HUES48 (cell line): ENCODE measurements around the gene CCDC91.

Experiments used
- H3K27ac ChIP-seq: one replicate; pipeline ENCODE4 v1.7.0; 2013; ENCODE audit warnings: low read depth, low read length, inconsistent platforms
- H3K27me3 ChIP-seq: 2 replicates; pipeline ENCODE4 v1.6.1; 2013; ENCODE audit warnings: mild to moderate bottlenecking, low read length; ENCODE audit not compliant: control insufficient read depth, insufficient read depth
- H3K36me3 ChIP-seq: 2 replicates; pipeline ENCODE4 v1.6.1; 2013; ENCODE audit warnings: low read length; ENCODE audit not compliant: control insufficient read depth, insufficient read depth
- H3K4me1 ChIP-seq: 2 replicates; pipeline ENCODE4 v1.6.1; 2013; ENCODE audit warnings: mild to moderate bottlenecking, low read length; ENCODE audit not compliant: control insufficient read depth, insufficient read depth
- H3K4me3 ChIP-seq: 2 replicates; pipeline ENCODE4 v1.5.1; 2013; ENCODE audit warnings: mild to moderate bottlenecking, low read depth, low read length
- H3K9ac ChIP-seq: 2 replicates; pipeline ENCODE4 v1.6.1; 2013; ENCODE audit warnings: mild to moderate bottlenecking, low read depth, low read length, moderate library complexity
- H3K9me3 ChIP-seq: 2 replicates; pipeline ENCODE4 v1.6.1; 2013; ENCODE audit warnings: low read length; ENCODE audit not compliant: control insufficient read depth, insufficient read depth

The CCDC91 gene

GRCh38 chr12:28232211-28232928, 42.1 kb downstream of the CCDC91 start:
- no peaks in the 10 kb centered on the region for H3K9me3 ChIP-seq
- H3K27me3 ChIP-seq: no peaks in the 10 kb centered on the region
- no peaks in the 10 kb centered on the region for H3K36me3 ChIP-seq
- H3K4me3 ChIP-seq: no peak overlapping the region
- no peak overlapping the region for H3K27ac ChIP-seq
- no peak overlapping the region for H3K9ac ChIP-seq
- H3K4me1 ChIP-seq: no peaks in the 10 kb centered on the region

DNA sequence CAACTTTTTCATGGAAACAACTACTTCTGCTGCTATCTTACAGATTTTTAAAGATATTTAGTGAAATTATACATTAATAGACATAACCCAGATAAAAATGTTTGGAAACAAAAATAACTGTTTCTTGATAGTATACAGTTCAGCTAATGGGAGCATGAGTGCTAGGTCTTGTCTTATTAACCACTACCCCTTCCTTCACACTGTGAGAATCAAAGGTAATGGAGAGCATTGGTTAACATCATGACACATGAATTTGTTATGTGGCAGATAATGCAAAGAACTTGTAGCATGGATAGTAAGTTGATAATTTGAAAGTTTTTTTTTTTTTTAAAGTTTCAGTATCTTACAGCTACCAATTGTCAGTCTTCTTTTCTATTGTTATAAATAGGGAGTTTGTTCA, 44.2 kb downstream of the CCDC91 start:
- H3K27ac ChIP-seq: no peak overlapping the region
- no peaks in the 10 kb centered on the region for H3K27me3 ChIP-seq
- no peaks in the 10 kb centered on the region for H3K36me3 ChIP-seq
- H3K4me3 ChIP-seq: no peak overlapping the region
- H3K9me3 ChIP-seq: no peaks in the 10 kb centered on the region
- H3K9ac ChIP-seq: no peak overlapping the region
- H3K4me1 ChIP-seq: no peaks in the 10 kb centered on the region

GRCh38 chr12:28235015-28235414, 44.8 kb downstream of the CCDC91 start:
- no peak overlapping the region for H3K27ac ChIP-seq
- H3K4me1 ChIP-seq: no peaks in the 10 kb centered on the region
- H3K9me3 ChIP-seq: no peaks in the 10 kb centered on the region
- no peak overlapping the region for H3K9ac ChIP-seq
- no peak overlapping the region for H3K4me3 ChIP-seq
- H3K27me3 ChIP-seq: no peaks in the 10 kb centered on the region
- no peaks in the 10 kb centered on the region for H3K36me3 ChIP-seq

DNA sequence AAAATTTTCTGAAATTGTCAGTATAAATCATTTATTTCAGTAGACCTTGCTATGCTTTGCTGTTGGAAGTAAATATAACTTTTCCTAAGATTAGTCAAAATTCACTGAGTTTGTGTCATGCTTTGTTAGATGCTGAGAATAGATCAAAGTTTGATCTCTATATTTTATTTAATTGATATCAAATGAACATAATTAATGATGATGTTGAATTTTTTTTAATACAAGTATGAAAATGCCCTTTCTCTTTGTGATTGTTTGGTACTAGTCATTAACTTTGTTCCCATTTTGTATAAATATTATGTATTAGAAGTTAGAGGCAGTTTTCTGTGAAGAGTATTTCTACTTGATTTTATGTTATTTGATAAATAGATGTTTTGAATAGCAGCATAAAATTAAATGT, 45.7 kb downstream of the CCDC91 start:
- H3K27me3 ChIP-seq: no peaks in the 10 kb centered on the region
- no peak overlapping the region for H3K4me3 ChIP-seq
- H3K4me1 ChIP-seq: no peaks in the 10 kb centered on the region
- no peak overlapping the region for H3K9ac ChIP-seq
- H3K36me3 ChIP-seq: no peaks in the 10 kb centered on the region
- H3K27ac ChIP-seq: no peak overlapping the region
- H3K9me3 ChIP-seq: no peaks in the 10 kb centered on the region

GRCh38 chr12:28237423-28237822, 47.2 kb downstream of the CCDC91 start:
- Histone ChIP-seq H3K9me3 (no peaks in the 10 kb centered on the region), H3K4me1 (no peaks in the 10 kb centered on the region), H3K9ac (no peak overlapping the region), H3K27me3 (no peaks in the 10 kb centered on the region), H3K27ac (no peak overlapping the region), H3K36me3 (no peaks in the 10 kb centered on the region), H3K4me3 (no peak overlapping the region)

GRCh38 chr12:28239918-28240317, 49.7 kb downstream of the CCDC91 start:
- H3K27me3 ChIP-seq: no peaks in the 10 kb centered on the region
- no peak overlapping the region for H3K9ac ChIP-seq
- no peak overlapping the region for H3K27ac ChIP-seq
- H3K9me3 ChIP-seq: no peaks in the 10 kb centered on the region
- no peak overlapping the region for H3K4me3 ChIP-seq
- H3K36me3 ChIP-seq: no peaks in the 10 kb centered on the region
- no peaks in the 10 kb centered on the region for H3K4me1 ChIP-seq

- H3K9me3 ChIP-seq: no peaks in the 10 kb centered on the region
- H3K4me3 ChIP-seq: no peak overlapping the region
- H3K36me3 ChIP-seq: no peaks in the 10 kb centered on the region
- H3K9ac ChIP-seq: no peak overlapping the region
- H3K27me3 ChIP-seq: no peaks in the 10 kb centered on the region
- H3K4me1 ChIP-seq: no peaks in the 10 kb centered on the region
- no peak overlapping the region for H3K27ac ChIP-seq
These were observed 50.6 kb downstream of the CCDC91 start for GRCh38 chr12:28240853-28241252.

DNA sequence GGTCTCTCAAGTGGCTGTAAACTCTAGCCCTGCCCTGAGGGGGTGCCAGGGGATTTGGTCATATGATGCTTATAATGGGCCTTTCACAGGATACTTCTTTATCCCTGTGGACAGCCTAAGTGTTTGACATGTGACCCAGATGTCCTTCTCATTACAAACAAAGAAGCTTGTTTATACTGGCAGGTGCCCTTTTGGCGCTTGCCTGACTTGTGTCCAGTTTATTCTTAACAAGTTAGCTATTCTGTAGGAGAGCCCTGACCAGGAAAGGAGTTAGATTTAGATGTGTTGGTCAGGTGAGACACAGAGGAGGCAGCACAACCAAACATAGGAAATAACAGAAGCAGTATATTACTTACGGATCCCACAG, 51.9 kb downstream of the CCDC91 start:
- H3K36me3 ChIP-seq: no peaks in the 10 kb centered on the region
- H3K4me3 ChIP-seq: no peak overlapping the region
- H3K27me3 ChIP-seq: no peaks in the 10 kb centered on the region
- no peaks in the 10 kb centered on the region for H3K4me1 ChIP-seq
- H3K9ac ChIP-seq: no peak overlapping the region
- H3K9me3 ChIP-seq: no peaks in the 10 kb centered on the region
- H3K27ac ChIP-seq: no peak overlapping the region

- no peaks in the 10 kb centered on the region for H3K9me3 ChIP-seq
- no peak overlapping the region for H3K4me3 ChIP-seq
- no peaks in the 10 kb centered on the region for H3K4me1 ChIP-seq
- no peak overlapping the region for H3K27ac ChIP-seq
- H3K27me3 ChIP-seq: no peaks in the 10 kb centered on the region
- H3K9ac ChIP-seq: no peak overlapping the region
- no peaks in the 10 kb centered on the region for H3K36me3 ChIP-seq
These were observed 52.4 kb downstream of the CCDC91 start for GRCh38 chr12:28242496-28243309.

DNA sequence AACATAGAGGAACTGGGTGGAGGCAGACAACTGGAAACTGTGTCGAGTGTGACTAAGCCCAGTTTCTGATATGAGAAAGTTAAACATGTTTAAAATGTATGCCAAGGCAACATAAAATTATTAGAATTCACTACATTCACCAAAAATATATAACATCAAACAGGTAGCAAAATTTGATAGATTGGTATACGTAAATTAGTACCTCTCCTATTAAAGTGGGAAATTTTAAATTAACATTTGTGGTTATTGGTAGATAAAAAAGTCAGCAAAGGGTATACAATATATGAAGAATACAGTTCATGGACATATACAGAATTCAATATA, 53.0 kb downstream of the CCDC91 start:
- Histone ChIP-seq H3K36me3 (no peaks in the 10 kb centered on the region), H3K4me1 (peaks cover 1% of the 10 kb centered on the region; the same call in 1 of the 2 replicates), H3K27me3 (no peaks in the 10 kb centered on the region), H3K27ac (no peak overlapping the region), H3K4me3 (no peak overlapping the region), H3K9ac (no peak overlapping the region), H3K9me3 (no peaks in the 10 kb centered on the region)

DNA sequence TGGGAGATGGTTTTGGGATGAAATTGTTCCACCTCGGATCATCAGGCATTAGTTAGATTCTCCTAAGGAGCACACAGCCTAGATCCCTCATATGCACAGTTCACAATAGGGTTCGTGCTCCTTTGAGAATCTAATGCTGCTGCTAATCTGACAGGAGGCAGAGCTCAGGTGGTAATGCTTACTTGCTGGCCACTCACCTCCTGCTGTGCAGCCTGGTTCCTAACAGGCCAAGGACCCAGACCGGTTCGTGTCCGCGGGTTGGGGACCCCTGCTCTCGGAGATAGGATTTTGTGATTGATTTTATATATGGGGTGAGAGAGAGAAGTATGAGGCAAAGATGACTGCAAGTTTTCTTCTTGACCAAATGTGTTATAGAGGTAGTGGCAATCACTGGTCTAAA, 57.5 kb downstream of the CCDC91 start:
- Histone ChIP-seq H3K4me1 (peaks cover 14% of the 10 kb centered on the region), H3K36me3 (no peaks in the 10 kb centered on the region), H3K9me3 (no peaks in the 10 kb centered on the region), H3K27ac (no peak overlapping the region), H3K4me3 (no peak overlapping the region), H3K9ac (no peak overlapping the region), H3K27me3 (no peaks in the 10 kb centered on the region)
